ENCODE results near the gene ARHGAP24.

DNA sequence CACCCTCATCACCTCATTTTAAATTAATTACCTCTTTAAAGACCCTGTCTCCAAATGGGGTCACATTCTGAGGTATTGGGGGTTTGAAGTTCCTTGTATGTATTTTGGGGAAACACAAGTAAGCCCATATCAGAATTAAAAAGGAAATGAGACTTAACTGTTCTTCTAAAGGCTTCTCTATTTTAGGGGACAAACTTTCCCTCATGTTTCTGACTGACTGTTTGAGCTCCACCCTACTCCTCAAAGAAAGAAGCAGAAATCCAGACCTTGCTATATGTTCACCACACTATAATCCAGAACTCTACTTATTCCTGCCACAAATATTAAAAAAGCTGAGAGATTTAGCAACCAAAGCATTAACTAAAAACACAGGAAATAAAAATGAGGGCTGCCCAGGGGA lies 258.8 kb downstream of the ARHGAP24 start:
- no peak for TF ChIP-seq POLR2A (IDR thresholded peaks at IDR 0.05; ENCODE audit: low read length)
- TF ChIP-seq, protein P1, sequence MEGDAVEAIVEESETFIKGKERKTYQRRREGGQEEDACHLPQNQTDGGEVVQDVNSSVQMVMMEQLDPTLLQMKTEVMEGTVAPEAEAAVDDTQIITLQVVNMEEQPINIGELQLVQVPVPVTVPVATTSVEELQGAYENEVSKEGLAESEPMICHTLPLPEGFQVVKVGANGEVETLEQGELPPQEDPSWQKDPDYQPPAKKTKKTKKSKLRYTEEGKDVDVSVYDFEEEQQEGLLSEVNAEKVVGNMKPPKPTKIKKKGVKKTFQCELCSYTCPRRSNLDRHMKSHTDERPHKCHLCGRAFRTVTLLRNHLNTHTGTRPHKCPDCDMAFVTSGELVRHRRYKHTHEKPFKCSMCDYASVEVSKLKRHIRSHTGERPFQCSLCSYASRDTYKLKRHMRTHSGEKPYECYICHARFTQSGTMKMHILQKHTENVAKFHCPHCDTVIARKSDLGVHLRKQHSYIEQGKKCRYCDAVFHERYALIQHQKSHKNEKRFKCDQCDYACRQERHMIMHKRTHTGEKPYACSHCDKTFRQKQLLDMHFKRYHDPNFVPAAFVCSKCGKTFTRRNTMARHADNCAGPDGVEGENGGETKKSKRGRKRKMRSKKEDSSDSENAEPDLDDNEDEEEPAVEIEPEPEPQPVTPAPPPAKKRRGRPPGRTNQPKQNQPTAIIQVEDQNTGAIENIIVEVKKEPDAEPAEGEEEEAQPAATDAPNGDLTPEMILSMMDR (IDR thresholded peaks at IDR 0.05) = no peak
- no peak for TF ChIP-seq TP53 (CRISPR knock-in tag; IDR thresholded peaks at IDR 0.05)
- TF ChIP-seq CBX2 (IDR thresholded peaks at IDR 0.05; ENCODE audit: borderline replicate concordance, low read depth) = no peak
- no peak for TF ChIP-seq EP300 (IDR thresholded peaks at IDR 0.05)
- TF ChIP-seq CBX8 (IDR thresholded peaks at IDR 0.05) = no peak
- no peak for TF ChIP-seq EHF (CRISPR knock-in tag; IDR thresholded peaks at IDR 0.05)

Measured in A549 (cell line).